HepG2 (cell line): ENCODE results near the gene FOXN3. TPM values are rescaled to one million over a fixed set of nuclear protein-coding genes. Genes with fewer than 3 reads are reported as not detected.

Experiments used
- MAFK ChIP-seq, 2 experiments: IDR thresholded peaks in 1 of 2; conservative IDR thresholded peaks in 1 of 2; 2 replicates each; pipeline ENCODE4 v1.6.1; 2011; ENCODE audit warnings: improper control_type of control experiment in 2 of 2, low read length in 2 of 2
- SAFB2 ChIP-seq: sonication (generic); formaldehyde crosslinking; IDR thresholded peaks from 2 replicates; pipeline ENCODE4 v1.5.1; 2020; ENCODE audit warnings: missing genetic modification reagents, low read depth, mild to moderate bottlenecking, borderline replicate concordance
- TBL1XR1 ChIP-seq: fragments of 150-350 bp; IDR thresholded peaks from 2 replicates; pipeline ENCODE4 v1.6.1; 2014; ENCODE audit warnings: borderline replicate concordance, low read length; ENCODE audit not compliant: partially characterized antibody
- THRA ChIP-seq: sonication (generic); formaldehyde crosslinking; IDR thresholded peaks from 2 replicates; pipeline ENCODE4 v1.4.0; 2020; ENCODE audit warnings: missing genetic modification reagents, borderline replicate concordance
- UBTF ChIP-seq: sonication (generic); formaldehyde crosslinking; IDR thresholded peaks from 2 replicates; pipeline ENCODE4 v1.4.0; 2020; ENCODE audit warnings: mild to moderate bottlenecking, missing genetic modification reagents
- XBP1 ChIP-seq: sonication (generic); formaldehyde crosslinking; IDR thresholded peaks from 2 replicates; pipeline ENCODE4 v1.5.0; 2020; ENCODE audit warnings: missing genetic modification reagents
- ZNF24 ChIP-seq: fragments of 450-650 bp; IDR thresholded peaks from 2 replicates; pipeline ENCODE4 v1.6.1; 2017; ENCODE audit warnings: antibody characterized with exemption, mild to moderate bottlenecking
- polyA plus RNA-seq, 8 experiments: library from polyadenylated mRNA; depleted of rRNA in 3 of 8; stranded (reverse) in 7 of 8; unstranded in 1 of 8; fragments of >200 nt; fragmentation: Illumina TruSeq in 4 of 8; extraction: Trizol in 4 of 8; gene quantifications; 2 replicates each; pipeline versions ENCODE4 v1.2.1 to v1.2.3, GENCODE V29; 2011 to 2016; ENCODE audit warnings: low read depth in 4 of 8, missing spikeins in 1 of 8, mixed read lengths in 1 of 8; ENCODE audit not compliant: insufficient read depth in 1 of 8
- total RNA-seq, 5 experiments: library from RNA; depleted of rRNA; stranded (reverse); fragments of >200 nt; fragmentation: Illumina TruSeq; extraction: Trizol; gene quantifications; 2 replicates each; pipeline ENCODE4 v1.2.3, GENCODE V29; 2016; ENCODE audit warnings: low read depth in 1 of 5

FOXN3 gene
- total and polyA plus RNA-seq, 2 of the 13 experiments (the other 11 are each of a cell fraction or from before 2014, with no cell fraction given) = 32.4 to 70.2 TPM

- TF ChIP-seq UBTF (CRISPR knock-in tag) (no peak), MAFK (conservative IDR thresholded peaks at IDR 0.05 in 1 of 2, IDR thresholded peaks at IDR 0.05 in 1 of 2; ENCODE audit: low read length in 2 of 2) (no peak), XBP1 (CRISPR knock-in tag) (no peak), ZNF24 (no peak), SAFB2 (CRISPR knock-in tag) (no peak), TBL1XR1 (no peak), THRA (CRISPR knock-in tag) (no peak)
Measured at GRCh38 chr14:89340200-89341181, 76.5 kb downstream of the FOXN3 start (continued).
